HepG2 (cell line): Measurements from ENCODE around the gene MAJIN. TPM values are rescaled to one million over a fixed set of nuclear protein-coding genes. Genes with fewer than 3 reads are reported as not detected.
A peak's percentile ranks its signal among the peaks of the same experiment; 100 is the strongest.

Source experiments
- CBX1 ChIP-seq: IDR thresholded peaks from one replicate; pipeline ENCODE4 v1.6.1; 2016; ENCODE audit warnings: antibody characterized with exemption, low read depth
- CC2D1A ChIP-seq: sonication (generic); formaldehyde crosslinking; IDR thresholded peaks from 2 replicates; pipeline ENCODE4 v1.8.1; 2023; ENCODE audit warnings: mild to moderate bottlenecking, missing genetic modification reagents
- E2F5 ChIP-seq: sonication (generic); formaldehyde crosslinking; conservative IDR thresholded peaks from 2 replicates; pipeline ENCODE4 v1.4.0; 2020; ENCODE audit warnings: missing genetic modification reagents
- GATA4 ChIP-seq: sonication (generic); IDR thresholded peaks from 2 replicates; pipeline ENCODE4 v1.6.1; 2016; ENCODE audit warnings: antibody characterized with exemption, low read depth, borderline replicate concordance
- MATR3 ChIP-seq: sonication (generic); formaldehyde crosslinking; IDR thresholded peaks from 2 replicates; pipeline ENCODE4 v1.4.0; 2020; ENCODE audit warnings: missing genetic modification reagents
- NBN ChIP-seq: fragments of 450-650 bp; conservative IDR thresholded peaks from 2 replicates; pipeline ENCODE4 v1.6.1; 2017
- PRDM15 ChIP-seq: sonication (generic); formaldehyde crosslinking; IDR thresholded peaks from 2 replicates; pipeline ENCODE4 v1.4.0; 2020; ENCODE audit warnings: missing genetic modification reagents
- REPIN1 ChIP-seq: sonication (generic); formaldehyde crosslinking; IDR thresholded peaks from 2 replicates; pipeline ENCODE4 v1.8.0; 2022; ENCODE audit warnings: missing genetic modification reagents, low read depth, mild to moderate bottlenecking, borderline replicate concordance
- STAT6 ChIP-seq: sonication (generic); formaldehyde crosslinking; IDR thresholded peaks from 2 replicates; pipeline ENCODE4 v1.4.0; 2020; ENCODE audit warnings: missing genetic modification reagents, mild to moderate bottlenecking, borderline replicate concordance
- ZNF20 ChIP-seq: sonication (generic); formaldehyde crosslinking; IDR thresholded peaks from 2 replicates; pipeline ENCODE4 v1.4.0; 2020; ENCODE audit warnings: mild to moderate bottlenecking, moderate library complexity, missing genetic modification reagents
- ZNF280B ChIP-seq: sonication (generic); formaldehyde crosslinking; IDR thresholded peaks from 2 replicates; pipeline ENCODE4 v1.5.0; 2020; ENCODE audit warnings: missing genetic modification reagents, mild to moderate bottlenecking, borderline replicate concordance
- ZNF382 ChIP-seq: sonication (generic); formaldehyde crosslinking; IDR thresholded peaks from 2 replicates; pipeline ENCODE4 v1.5.0; 2020; ENCODE audit warnings: missing genetic modification reagents, mild to moderate bottlenecking, borderline replicate concordance
- polyA plus RNA-seq, 8 experiments: library from polyadenylated mRNA; depleted of rRNA in 3 of 8; stranded (reverse) in 7 of 8; unstranded in 1 of 8; fragments of >200 nt; fragmentation: Illumina TruSeq in 4 of 8; extraction: Trizol in 4 of 8; gene quantifications; 2 replicates each; pipeline versions ENCODE4 v1.2.1 to v1.2.3, GENCODE V29; 2011 to 2016; ENCODE audit warnings: low read depth in 4 of 8, missing spikeins in 1 of 8, mixed read lengths in 1 of 8; ENCODE audit not compliant: insufficient read depth in 1 of 8
- total RNA-seq, 5 experiments: library from RNA; depleted of rRNA; stranded (reverse); fragments of >200 nt; fragmentation: Illumina TruSeq; extraction: Trizol; gene quantifications; 2 replicates each; pipeline ENCODE4 v1.2.3, GENCODE V29; 2016; ENCODE audit warnings: low read depth in 1 of 5
- TF ChIP-seq, protein P1 (sequence below): sonication (generic); formaldehyde crosslinking; IDR thresholded peaks from 2 replicates; pipeline ENCODE4 v1.5.1; 2020; ENCODE audit warnings: mild to moderate bottlenecking, missing genetic modification reagents, borderline replicate concordance
- TF ChIP-seq, protein P2 (sequence below): sonication (generic); formaldehyde crosslinking; IDR thresholded peaks from 2 replicates; pipeline ENCODE4 v1.8.1; 2023; ENCODE audit warnings: missing genetic modification reagents, inconsistent platforms, borderline replicate concordance
- TF ChIP-seq, protein P3 (sequence below): IDR thresholded peaks from 2 replicates; pipeline ENCODE4 v1.6.1; 2016; ENCODE audit warnings: mild to moderate bottlenecking

The MAJIN gene
- total and polyA plus RNA-seq, 2 of the 13 experiments (the other 11 are each of a cell fraction or from before 2014, with no cell fraction given), result not detected

GRCh38 chr11:64894070-64894811, 77.7 kb downstream of the MAJIN start (continued):
- TF ChIP-seq STAT6 (no peak), GATA4 (no peak), NBN (no peak), PRDM15 (CRISPR knock-in tag) (no peak), E2F5 (CRISPR knock-in tag) (no peak), ZNF382 (CRISPR knock-in tag) (no peak), MATR3 (CRISPR knock-in tag) (no peak), CBX1 (no peak), CC2D1A (CRISPR knock-in tag) (no peak), ZNF20 (CRISPR knock-in tag) (no peak), REPIN1 (CRISPR knock-in tag) (peak; percentile 95), ZNF280B (CRISPR knock-in tag) (0 out of 2 replicates have a peak, but pooled peaks have one; percentile 23)
- TF ChIP-seq, protein P1, sequence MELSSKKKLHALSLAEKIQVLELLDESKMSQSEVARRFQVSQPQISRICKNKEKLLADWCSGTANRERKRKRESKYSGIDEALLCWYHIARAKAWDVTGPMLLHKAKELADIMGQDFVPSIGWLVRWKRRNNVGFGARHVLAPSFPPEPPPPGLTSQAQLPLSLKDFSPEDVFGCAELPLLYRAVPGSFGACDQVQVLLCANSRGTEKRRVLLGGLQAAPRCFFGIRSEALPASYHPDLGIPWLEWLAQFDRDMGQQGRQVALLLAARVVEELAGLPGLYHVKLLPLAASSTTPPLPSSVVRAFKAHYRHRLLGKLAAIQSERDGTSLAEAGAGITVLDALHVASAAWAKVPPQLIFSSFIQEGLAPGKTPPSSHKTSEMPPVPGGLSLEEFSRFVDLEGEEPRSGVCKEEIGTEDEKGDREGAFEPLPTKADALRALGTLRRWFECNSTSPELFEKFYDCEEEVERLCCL (CRISPR knock-in tag), result no peak
- TF ChIP-seq, protein P2, sequence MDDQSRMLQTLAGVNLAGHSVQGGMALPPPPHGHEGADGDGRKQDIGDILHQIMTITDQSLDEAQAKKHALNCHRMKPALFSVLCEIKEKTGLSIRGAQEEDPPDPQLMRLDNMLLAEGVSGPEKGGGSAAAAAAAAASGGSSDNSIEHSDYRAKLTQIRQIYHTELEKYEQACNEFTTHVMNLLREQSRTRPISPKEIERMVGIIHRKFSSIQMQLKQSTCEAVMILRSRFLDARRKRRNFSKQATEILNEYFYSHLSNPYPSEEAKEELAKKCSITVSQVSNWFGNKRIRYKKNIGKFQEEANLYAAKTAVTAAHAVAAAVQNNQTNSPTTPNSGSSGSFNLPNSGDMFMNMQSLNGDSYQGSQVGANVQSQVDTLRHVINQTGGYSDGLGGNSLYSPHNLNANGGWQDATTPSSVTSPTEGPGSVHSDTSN, result no peak
- TF ChIP-seq, protein P3, sequence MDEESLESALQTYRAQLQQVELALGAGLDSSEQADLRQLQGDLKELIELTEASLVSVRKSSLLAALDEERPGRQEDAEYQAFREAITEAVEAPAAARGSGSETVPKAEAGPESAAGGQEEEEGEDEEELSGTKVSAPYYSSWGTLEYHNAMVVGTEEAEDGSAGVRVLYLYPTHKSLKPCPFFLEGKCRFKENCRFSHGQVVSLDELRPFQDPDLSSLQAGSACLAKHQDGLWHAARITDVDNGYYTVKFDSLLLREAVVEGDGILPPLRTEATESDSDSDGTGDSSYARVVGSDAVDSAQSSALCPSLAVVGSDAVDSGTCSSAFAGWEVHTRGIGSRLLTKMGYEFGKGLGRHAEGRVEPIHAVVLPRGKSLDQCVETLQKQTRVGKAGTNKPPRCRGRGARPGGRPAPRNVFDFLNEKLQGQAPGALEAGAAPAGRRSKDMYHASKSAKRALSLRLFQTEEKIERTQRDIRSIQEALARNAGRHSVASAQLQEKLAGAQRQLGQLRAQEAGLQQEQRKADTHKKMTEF, result peak; percentile 42; the same call in 1 of the 2 replicates
